ENCODE data around the gene PGR.

- TF ChIP-seq CTCF (IDR thresholded peaks at IDR 0.05; ENCODE audit: insufficient read depth, low read depth, low read length) (no peak), EZH2 (IDR thresholded peaks at IDR 0.05; ENCODE audit: insufficient read depth, low read length) (no peak)
These were observed 40.3 kb upstream of the PGR start for GRCh38 chr11:101169944-101170343.
